KBM-7 (cell line): Measurements from ENCODE around the gene ZSWIM8.
"Not testable (repeated sequence)": the region's sequence is repeated elsewhere in the genome, so short reads cannot be mapped to it uniquely, and the experiment has no call there.

Experiments used
- DNase-seq: peaks from one replicate; pipeline ENCODE4 v3.0.0-alpha.2; 2015
- in situ Hi-C: fragments of 300-500 bp; cut with MboI; formaldehyde crosslinking; loops from 2 replicates; pipeline ENCODE4 v1.14.3; 2020; ENCODE audit warnings: low sequenced_read_pairs, low pct_unique_long_range_greater_than_20kb, mixed read lengths

ZSWIM8 gene

DNA sequence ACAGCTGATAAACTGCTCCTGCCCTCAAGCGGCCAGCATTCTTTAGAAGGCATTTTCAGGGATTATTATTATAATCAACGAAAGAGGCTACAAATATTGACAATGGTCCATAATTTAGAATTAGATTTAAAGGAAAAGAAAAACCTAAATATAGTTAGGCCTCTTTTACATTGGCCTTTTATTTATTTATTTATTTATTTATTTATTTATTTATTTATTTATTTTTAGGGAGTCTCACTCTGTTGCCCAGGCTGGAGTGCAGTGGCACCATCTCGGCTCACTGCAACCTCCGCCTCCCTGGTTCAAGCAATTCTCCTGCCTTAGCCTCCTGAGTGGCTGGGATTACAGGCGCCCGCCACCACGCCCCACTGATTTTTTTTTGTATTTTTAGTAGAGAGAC lies 43.7 kb downstream of the ZSWIM8 start:
- in situ Hi-C loops, DNase-seq: not testable (repeated sequence)

DNA sequence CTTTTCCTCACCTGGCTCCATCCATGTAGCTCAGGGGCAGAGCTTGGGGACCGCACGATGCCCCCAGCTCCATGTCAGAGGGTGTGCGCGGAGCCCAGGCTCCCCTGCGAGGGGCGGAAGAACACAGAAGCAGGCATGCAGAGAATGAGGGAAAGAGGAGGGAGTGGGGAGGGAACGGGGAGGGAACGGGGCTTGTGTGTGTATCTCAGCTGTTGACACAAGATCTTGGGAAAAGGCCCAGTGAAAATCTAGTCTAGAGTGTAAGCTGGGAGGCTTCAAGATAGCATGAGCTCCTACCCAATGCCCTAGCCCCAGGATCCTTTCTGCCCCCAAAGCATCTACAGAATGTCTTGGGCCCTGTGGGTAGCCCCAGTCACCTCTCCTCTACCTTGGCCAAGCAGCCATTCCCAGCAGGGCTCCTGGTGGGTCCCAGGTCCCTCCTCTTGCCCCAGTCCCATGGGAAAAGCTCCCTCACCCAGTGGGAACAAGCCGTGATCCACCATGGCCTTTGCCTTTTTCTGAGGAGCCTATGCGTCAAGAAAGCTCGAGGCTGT lies 51.1 kb downstream of the ZSWIM8 start:
- in situ Hi-C loops = no loop called here
- DNase-seq = no peak

DNA sequence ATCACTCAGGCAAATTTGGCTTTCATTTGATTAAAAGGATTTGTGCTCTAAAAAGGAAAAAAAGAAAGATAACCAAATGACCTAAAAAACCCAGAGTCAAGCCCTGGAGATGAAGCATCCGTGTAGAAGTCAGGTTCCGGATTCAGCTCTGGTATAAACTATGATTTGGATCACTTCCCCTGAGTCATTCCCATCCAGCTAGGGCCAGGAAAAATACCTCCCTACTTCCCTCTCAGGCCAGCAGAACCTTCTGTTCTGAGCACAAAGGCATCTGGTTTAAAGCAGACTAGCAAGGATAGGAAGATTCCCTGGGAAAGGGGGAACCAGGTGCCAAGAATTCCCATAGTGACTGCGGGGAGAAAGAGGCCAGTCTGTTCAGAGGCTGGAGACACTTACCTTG lies 51.7 kb downstream of the ZSWIM8 start:
- DNase-seq = no peak
- in situ Hi-C loops = no loop called here

DNA sequence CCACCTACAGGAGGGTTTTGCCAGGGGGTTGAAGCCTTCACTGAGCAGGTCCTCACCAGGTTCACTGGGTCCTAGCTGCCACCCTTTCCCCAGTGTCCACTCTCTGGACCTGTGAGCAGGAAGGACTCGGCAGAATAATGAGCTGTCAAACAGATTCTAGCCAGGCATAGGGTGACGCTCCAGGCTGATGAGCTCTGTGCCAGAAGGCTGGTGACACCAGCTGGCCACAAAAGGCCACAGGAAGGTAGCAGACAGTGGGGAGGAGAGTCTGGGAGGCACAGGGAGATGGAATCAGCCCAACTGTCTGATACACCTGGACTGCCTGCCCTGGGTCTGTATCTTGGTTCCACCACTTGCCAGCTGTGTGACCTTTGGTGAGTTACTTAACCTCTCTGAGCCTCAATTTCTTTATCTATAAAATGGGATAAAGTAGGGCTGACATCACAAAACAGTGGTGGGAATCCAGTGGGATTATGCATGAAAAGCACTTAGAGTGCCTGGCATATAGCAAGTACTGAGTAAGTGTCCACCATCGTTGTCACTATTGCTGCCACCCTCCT lies 52.7 kb downstream of the ZSWIM8 start:
- DNase-seq = no peak
- in situ Hi-C loops = no loop called here

DNA sequence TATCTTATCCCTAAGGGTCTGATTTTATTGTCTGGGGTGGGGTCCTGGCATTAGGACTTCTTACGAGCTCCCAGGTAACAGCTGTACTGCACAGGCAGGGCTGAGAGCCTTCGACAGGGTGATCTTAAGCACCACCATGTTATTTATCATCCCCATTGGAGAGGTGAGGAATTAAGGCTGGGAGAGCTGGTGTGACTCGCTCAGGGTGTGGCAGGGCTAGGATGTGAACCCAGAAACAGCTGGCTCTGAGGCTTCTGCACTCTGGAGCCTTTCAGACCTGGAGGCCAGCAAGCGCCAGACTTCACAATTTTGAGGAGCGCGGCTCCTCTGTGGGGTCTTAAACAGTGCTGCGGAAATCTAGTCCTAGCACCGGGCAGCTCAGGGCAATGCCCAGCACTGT lies 53.4 kb downstream of the ZSWIM8 start:
- DNase-seq = no peak
- in situ Hi-C loops = no loop called here

DNA sequence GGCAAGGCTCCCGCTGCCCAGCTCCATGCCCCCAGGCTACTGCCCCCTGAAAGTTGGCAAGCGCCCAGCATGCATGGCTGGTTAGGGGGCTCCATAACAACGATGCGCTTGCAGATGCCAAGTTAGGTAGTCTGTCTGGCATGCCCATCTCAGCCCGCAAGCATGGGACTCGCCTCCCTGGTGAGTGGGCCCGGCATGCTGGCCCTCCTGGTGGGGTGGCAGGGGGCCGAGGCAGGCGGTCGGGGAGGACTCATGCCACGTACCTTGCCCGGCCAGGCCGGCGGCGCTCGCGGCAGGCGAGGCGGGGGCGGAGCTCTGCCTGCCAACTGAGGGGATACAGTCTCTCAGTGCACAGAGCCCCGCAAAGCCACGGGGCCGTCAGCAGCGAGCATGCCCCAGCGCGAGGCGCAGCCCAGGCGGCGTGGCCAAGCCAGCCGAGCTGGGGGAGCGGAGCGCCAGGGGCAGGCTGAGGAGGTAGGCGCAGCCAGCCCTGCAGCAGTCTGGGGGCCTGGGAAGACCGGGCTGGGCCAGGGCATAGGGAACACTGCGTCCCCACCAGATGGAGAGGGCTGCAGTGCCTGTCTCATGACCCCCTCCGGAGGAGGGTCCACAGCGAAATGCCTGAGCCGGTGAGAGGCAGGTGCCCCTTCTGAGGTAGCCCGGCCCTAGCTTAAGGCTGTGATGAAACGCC lies 54.0 kb downstream of the ZSWIM8 start:
- in situ Hi-C loops = no loop called here
- no peak for DNase-seq

DNA sequence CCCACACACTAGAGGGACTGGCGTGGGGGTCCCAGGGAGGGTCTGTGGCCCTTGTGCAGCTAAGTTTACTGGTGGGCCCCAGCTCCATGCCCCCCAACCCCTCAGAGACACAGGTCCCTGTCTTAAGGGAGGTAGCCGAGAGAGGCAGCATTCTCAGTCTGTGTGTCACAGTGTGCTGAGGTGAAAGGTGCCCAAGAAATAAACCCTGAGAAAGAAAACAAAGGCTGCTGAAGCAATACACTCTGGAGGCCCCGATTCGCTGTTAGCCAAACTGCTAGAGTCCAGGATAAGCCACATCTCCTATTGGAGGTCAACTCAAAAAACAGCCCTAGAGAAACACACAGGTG lies 54.6 kb downstream of the ZSWIM8 start:
- no peak for DNase-seq
- in situ Hi-C loops = no loop called here

DNA sequence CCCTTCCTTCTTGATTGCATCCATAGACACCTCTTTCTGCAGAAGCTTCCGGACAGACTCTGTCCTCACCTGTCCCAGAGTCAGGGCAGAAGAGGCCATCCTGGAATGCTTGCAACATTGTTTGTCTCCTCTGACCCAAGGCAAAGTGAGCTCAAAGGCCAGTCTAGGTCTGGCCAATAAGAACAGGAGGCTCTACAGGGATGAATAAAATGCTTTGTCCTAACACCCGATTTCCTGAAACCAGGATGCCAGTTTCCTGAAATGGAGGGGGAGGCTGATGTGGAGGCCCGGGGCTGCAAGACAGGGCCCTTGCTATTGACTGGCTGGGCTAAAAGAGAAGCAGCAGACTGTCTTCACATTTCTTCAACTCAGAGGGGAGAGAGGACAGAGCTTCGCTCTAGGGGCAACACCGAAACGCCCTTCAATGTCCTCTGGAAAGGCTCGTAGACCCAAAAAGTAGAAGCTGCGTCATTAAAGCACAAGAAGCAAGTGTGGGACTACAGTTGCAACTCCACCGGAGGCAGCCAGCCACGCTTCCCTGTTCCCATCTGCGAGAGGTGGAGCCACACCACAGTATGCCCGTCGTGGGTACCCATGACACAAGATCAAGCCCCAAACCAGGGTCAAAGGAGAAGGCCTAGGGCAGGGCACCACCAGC lies 55.1 kb downstream of the ZSWIM8 start:
- no peak for DNase-seq
- in situ Hi-C loops = no loop called here

DNA sequence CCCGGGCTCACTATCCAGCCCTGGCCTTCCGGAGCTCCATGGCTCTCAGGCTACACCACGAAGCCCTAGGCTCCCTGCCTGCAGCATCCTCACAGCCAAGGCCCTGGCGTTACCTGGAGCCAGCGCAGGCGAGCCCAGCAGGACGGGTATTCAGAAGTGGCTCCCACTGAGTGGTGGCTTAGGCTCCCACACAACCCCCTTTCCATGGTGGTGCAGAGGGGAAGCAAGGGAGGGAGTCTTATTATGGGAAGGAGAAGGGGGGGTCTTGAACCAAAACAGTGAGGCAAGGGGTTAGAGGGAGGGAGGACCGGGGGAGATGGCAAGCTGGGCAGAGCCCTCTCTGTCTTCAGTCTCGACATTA lies 55.6 kb downstream of the ZSWIM8 start:
- in situ Hi-C loops = no loop called here
- no peak for DNase-seq

DNA sequence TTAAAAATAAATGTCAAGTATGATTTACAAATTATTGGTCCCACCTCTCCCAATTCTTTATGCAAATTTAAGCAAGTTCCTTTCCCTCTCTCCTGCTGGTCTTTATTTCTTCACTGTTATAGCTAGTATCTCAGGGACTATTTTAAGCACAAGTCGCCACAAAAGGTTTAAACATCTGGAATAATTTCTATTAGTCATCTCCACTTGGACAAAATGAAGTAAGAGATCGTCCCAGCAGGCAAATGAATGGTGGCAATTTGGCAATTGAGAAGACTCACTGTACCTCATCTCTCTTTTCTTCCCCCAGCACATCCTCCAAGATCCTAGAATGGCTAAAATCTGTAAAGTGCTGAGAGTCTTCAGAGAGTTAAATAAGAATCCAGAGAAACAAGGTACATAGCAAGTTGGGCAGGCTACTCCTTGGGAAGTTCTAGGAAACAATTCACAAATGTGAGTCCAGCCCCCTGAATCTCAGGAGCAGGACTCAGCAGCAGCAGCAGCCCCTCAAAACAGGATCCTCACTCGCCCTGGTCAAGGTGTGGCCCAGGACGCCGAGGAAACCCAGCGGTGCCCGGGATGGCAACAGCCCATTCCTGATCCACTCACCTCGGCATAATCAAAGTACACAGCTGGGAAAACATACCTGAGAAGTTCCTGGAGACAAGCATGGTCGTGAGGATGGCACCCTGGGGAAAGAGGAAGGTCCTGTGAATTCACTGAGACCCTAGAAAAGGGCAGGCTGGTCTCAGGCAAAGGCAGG lies 56.3 kb downstream of the ZSWIM8 start:
- in situ Hi-C loops = no loop called here
- no peak for DNase-seq

DNA sequence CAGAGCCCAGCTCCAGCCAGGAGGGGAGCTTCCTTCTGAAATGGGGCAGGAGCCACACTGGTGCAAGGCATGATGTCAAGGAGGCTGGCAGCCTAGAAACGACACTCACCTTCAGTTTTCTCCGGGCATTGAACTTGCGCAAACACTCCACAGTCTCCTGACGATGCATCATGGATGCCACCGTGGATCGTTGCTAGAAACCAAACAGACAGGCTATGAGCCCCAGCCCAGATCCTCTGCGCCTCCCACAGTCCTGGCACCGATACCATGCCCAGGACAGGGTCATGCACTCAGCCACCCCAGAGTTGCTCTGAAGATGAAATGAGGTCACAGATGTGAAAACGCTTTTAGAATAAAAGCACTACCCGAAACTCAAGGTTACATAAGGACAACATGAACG lies 56.9 kb downstream of the ZSWIM8 start:
- in situ Hi-C loops = no loop called here
- DNase-seq = no peak

DNA sequence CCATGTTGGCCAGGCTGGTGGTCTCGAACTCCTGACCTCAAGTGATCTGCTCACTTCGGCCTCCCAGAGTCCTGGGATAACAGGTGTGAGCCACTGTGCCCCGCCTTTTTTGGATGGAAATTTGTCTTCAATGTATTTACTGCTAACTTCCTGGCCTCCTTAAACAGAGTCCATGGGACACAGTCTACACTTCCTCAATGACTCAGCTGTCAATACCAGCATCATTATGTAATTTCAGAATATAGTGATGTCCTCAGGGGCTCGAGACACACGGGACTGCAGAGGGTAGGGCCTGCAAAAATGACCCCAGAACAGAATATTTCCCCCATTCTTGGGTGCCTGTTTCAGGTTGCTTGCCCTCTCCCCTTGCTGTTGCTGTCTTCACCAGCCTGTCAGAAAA lies 57.9 kb downstream of the ZSWIM8 start:
- in situ Hi-C loops = no loop called here
- no peak for DNase-seq

DNA sequence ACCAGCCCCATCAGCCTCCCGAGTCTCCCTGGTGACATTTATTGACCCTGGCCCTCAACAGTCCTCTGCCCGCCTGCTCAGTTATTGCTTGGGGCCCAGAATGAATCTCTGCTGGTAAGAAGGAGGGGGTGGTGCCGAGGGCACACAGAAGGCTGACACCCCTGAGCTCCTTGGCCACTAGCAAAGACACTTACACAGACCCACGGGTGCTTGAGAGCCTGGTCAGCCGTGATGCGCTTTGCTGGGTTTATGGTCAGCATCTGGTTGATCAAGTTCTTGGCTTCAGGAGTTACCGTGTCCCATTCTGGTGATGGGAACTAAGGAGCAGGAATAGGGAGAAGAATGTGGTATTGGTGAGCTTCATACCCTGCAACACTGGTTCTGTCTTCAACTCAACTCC lies 61.6 kb downstream of the ZSWIM8 start:
- in situ Hi-C loops = no loop called here
- DNase-seq = no peak

DNA sequence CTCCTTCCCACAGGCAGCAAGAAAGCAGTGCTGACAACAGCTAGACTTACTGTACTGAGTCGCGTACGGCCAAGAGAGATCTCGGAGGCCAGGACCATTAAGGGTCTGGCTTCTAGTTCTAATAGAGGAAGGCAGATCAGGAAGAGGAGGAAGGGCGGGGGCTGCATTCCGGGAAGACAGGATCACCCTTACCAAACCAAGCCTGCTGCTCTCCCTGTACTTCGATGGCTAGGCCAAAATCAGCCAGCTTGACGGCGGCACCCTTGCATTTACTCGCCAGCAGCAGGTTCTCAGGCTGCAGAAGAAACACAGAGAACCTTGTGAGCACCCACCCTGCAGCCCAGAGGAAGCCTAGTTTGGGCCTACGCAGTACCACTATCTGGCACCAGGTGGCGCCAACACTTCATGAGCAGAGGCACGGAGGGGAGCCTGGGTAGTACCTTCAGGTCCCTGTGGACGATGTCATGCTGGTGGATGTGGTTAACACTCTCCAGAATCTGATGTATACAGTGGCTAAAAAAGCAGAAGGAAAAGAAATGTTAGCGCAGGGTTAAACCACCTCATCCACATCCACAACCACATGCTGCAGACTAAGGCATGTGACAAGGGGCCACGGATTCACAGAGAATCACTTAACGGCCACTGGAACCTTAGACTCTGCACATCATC lies 63.5 kb downstream of the ZSWIM8 start:
- DNase-seq = peak; percentile 98
- in situ Hi-C loops = no loop called here

DNA sequence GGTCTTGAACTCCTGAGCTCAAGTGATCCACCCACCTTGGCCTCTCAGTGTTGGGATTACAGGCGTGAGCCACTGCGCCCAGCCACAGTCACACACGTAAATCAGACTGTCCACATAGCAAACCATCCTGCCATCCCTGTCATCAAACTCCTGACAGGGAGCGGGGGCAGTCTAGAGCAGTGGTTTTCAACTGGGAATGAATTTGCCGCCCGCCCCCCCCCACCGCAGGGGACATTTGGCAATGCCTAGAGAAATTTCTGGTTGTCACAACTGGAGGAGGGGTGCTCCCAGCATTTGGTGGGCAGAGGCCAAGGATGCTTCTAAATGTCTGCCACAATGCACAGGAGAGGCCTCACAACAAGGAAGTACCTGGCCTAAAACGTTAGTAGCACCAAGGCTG lies 64.8 kb downstream of the ZSWIM8 start:
- in situ Hi-C loops = no loop called here
- no peak for DNase-seq

DNA sequence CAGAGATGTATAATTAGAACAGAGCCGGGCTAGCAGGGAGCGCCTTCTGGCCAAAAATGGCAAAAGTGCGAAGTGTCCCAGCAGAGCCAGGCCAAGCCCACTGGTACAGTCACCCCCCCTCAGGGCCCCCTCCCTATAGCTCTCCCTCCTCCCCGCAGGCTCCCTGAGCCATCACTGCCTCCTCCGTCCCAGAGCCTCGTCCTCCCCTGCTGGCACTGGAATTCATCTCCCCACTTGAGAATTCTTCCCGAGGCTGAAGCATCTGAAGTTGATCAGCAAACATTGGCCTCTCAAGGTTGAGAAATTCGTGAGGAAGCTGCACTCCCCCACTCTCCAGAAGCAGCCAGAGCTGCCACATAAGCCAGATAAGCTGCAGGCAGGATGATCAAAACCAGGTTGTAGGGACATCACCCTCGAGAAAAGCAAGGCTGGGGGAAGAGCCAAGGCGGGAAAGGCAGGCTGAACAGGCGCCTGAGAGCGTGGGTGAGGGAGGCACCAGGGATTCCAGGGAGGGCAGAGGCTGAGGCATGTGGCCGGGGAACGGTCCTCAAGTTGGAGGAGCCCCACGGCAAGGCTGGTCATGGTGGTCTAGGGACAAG lies 65.6 kb downstream of the ZSWIM8 start:
- DNase-seq = no peak
- in situ Hi-C loops = no loop called here
